DND-41 (cell line): ENCODE data around the gene THOC6.

Experiments
- EZH2 ChIP-seq: IDR thresholded peaks from 3 replicates; pipeline ENCODE4 v1.6.1; 2012; ENCODE audit warnings: borderline replicate concordance, low read depth, mild to moderate bottlenecking, moderate library complexity, low read length, inconsistent platforms; ENCODE audit not compliant: severe bottlenecking
- TF ChIP-seq, protein P1 (sequence below): IDR thresholded peaks from 2 replicates; pipeline ENCODE4 v1.5.1; 2012; ENCODE audit warnings: borderline replicate concordance, low read length, moderate library complexity, mild to moderate bottlenecking; ENCODE audit not compliant: poor library complexity, severe bottlenecking; ENCODE audit errors: extremely low read depth

DNA sequence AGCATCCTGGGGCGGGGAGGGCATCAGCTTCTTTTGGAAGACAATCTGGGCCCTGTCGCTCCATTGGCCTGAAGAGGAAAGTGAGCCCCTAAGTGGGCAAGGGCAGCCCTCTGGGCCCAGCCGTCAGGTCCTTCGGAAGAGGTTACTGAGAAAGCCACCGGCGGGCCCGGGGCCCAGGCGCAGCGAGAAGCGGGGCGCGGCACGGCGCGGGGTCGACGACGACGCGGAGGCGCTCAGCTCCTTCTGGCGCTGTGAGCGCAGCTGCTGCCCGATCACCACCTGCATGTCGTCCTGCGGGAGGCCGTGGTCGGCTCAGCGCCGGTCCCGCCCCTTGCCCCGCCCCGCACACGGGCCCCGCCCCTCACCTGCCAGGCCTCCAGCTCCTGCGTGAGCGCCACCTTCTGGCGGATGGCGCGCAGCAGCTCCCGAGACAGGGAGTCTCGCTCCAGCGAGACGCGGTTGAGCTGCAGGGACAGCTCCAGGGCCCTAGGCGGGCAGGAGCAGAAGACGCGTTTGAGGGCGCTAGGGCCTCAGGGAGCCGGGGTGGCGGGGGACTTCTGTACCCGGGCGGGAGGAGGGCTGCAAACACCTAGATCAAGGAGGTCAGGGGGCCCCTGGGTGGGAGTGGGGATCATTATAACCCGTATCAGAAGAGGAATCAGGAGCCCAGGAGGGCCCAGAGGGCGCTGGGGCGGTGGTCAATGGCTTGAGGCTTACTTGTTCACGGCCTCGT, 4.3 kb downstream of the THOC6 start:
- TF ChIP-seq, protein P1, sequence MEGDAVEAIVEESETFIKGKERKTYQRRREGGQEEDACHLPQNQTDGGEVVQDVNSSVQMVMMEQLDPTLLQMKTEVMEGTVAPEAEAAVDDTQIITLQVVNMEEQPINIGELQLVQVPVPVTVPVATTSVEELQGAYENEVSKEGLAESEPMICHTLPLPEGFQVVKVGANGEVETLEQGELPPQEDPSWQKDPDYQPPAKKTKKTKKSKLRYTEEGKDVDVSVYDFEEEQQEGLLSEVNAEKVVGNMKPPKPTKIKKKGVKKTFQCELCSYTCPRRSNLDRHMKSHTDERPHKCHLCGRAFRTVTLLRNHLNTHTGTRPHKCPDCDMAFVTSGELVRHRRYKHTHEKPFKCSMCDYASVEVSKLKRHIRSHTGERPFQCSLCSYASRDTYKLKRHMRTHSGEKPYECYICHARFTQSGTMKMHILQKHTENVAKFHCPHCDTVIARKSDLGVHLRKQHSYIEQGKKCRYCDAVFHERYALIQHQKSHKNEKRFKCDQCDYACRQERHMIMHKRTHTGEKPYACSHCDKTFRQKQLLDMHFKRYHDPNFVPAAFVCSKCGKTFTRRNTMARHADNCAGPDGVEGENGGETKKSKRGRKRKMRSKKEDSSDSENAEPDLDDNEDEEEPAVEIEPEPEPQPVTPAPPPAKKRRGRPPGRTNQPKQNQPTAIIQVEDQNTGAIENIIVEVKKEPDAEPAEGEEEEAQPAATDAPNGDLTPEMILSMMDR, result peak; percentile 78
- no peak for TF ChIP-seq EZH2
